HCT116 (cell line): ENCODE results near the gene APOL4. TPM values are rescaled to one million over a fixed set of nuclear protein-coding genes. Genes with fewer than 3 reads are reported as not detected.

Source experiments
- ATAC-seq: fragments of 200-7000 bp; cut with Tn5 transposase; 2 replicates; pipeline ENCODE4 v1.9.1; 2020; ENCODE audit warnings: mild to moderate bottlenecking, moderate library complexity
- BruUV-seq: library from RNA; stranded (reverse); fragments of 400-500 nt; replicated peaks from 2 replicates; lab custom pipeline; 2021; lab: Mats Ljungman, UMichigan
- CTCF ChIA-PET: fragments of 300-600 bp; sonication (Branson Sonifier 250); formaldehyde crosslinking; loops from one replicate; lab custom pipeline; 2021; ENCODE audit warnings: antibody characterized with exemption; lab: Charles Lee
- POLR2A ChIA-PET: fragments of 300-600, 350-600 bp; sonication (Branson Sonifier 250); formaldehyde crosslinking; loops from one replicate; lab custom pipeline; 2021; ENCODE audit warnings: antibody characterized with exemption; lab: Charles Lee
- RAD21 ChIA-PET, 2 experiments: fragments of 300-600 bp; sonication (Branson Sonifier 250); formaldehyde crosslinking; loops; one replicate each; lab custom pipeline; 2023; ENCODE audit warnings: low total read pairs in 2 of 2; ENCODE audit not compliant: uncharacterized antibody in 2 of 2, unreplicated experiment in 2 of 2, low non-redundant PET in 1 of 2; lab: Charles Lee
- DNase-seq: peaks from one replicate; pipeline ENCODE4 v3.0.0-alpha.2; 2010; ENCODE audit warnings: low read depth, low spot score
- H2AFZ ChIP-seq: fragments of 200-600 bp; shearing (Covaris generic), sonication (generic); 2 replicates; pipeline ENCODE4 v1.6.1; 2017; ENCODE audit warnings: low read depth, mixed run types, mixed read lengths, antibody characterized with exemption, low read length; ENCODE audit not compliant: poor library complexity, severe bottlenecking
- H3K27ac ChIP-seq: 2 replicates; pipeline ENCODE4 v1.5.1; 2012; ENCODE audit warnings: low read depth, low read length
- H3K27me3 ChIP-seq: fragments of 200-600 bp; sonication (generic); 2 replicates; pipeline ENCODE4 v1.6.1; 2016; ENCODE audit warnings: mixed run types, low read length, mixed read lengths; ENCODE audit not compliant: insufficient read depth
- H3K36me3 ChIP-seq, 2 experiments: fragments of 200-500 bp in 1 of 2; fragments of 200-600 bp in 1 of 2; sonication (Bioruptor generic) in 1 of 2; sonication (generic) in 1 of 2; 2 replicates each; pipeline versions ENCODE4 v1.5.1 to v1.6.1; 2014 to 2016; ENCODE audit warnings: low read length in 2 of 2, inconsistent platforms in 1 of 2, mixed read lengths in 1 of 2, mixed run types in 1 of 2; ENCODE audit not compliant: insufficient read depth in 2 of 2, control insufficient read depth in 1 of 2
- H3K4me1 ChIP-seq, 2 experiments: fragments of 200-600 bp in 1 of 2; sonication (generic) in 1 of 2; 2 replicates each; pipeline versions ENCODE4 v1.5.1 to v1.6.1; 2012 to 2017; ENCODE audit warnings: low read length in 2 of 2, inconsistent platforms in 1 of 2, mild to moderate bottlenecking in 1 of 2, mixed read lengths in 1 of 2, mixed run types in 1 of 2, moderate library complexity in 1 of 2; ENCODE audit not compliant: insufficient read depth in 2 of 2, control insufficient read depth in 1 of 2
- H3K4me2 ChIP-seq: fragments of 200-600 bp; sonication (generic); 2 replicates; pipeline ENCODE4 v1.6.1; 2017; ENCODE audit warnings: mixed run types, low read length, mixed read lengths
- H3K4me3 ChIP-seq, 2 experiments: fragments of 200-600 bp in 1 of 2; sonication (generic) in 1 of 2; replicated peaks in 1 of 2; 2 replicates each; pipeline ENCODE4 v1.5.1; 2011 to 2016; ENCODE audit warnings: low read length in 2 of 2, control low read depth in 1 of 2, low read depth in 1 of 2, mild to moderate bottlenecking in 1 of 2, mixed read lengths in 1 of 2, mixed run types in 1 of 2
- H3K79me2 ChIP-seq: fragments of 200-600 bp; sonication (generic); 2 replicates; pipeline ENCODE4 v1.6.1; 2017; ENCODE audit warnings: mild to moderate bottlenecking, mixed run types, low read length, moderate library complexity, mixed read lengths; ENCODE audit not compliant: insufficient read depth
- H3K9ac ChIP-seq: fragments of 200-600 bp; sonication (generic); 2 replicates; pipeline ENCODE4 v1.6.1; 2016; ENCODE audit warnings: low read length, mixed read lengths
- H3K9me2 ChIP-seq: fragments of 200-600 bp; sonication (generic), shearing (Covaris generic); 2 replicates; pipeline ENCODE4 v1.6.1; 2017; ENCODE audit warnings: mixed run types, mild to moderate bottlenecking, moderate library complexity; ENCODE audit not compliant: insufficient read depth
- H3K9me3 ChIP-seq, 2 experiments: fragments of 200-500 bp in 1 of 2; fragments of 200-600 bp in 1 of 2; sonication (Bioruptor generic) in 1 of 2; sonication (generic) in 1 of 2; 2 replicates each; pipeline ENCODE4 v1.6.1; 2014 to 2017; ENCODE audit warnings: low read length in 2 of 2, mixed read lengths in 2 of 2, inconsistent platforms in 1 of 2, low read depth in 1 of 2, mild to moderate bottlenecking in 1 of 2, mixed run types in 1 of 2, moderate library complexity in 1 of 2; ENCODE audit not compliant: control insufficient read depth in 1 of 2, insufficient read depth in 1 of 2
- H4K20me1 ChIP-seq: fragments of 200-600 bp; sonication (generic), shearing (Covaris generic); 2 replicates; pipeline ENCODE4 v1.6.1; 2017; ENCODE audit warnings: mixed run types, mild to moderate bottlenecking, moderate library complexity; ENCODE audit not compliant: insufficient read depth
- CBX3 ChIP-seq: IDR thresholded peaks from 2 replicates; pipeline ENCODE4 v1.6.1; 2012; ENCODE audit warnings: low read depth
- CEBPB ChIP-seq: IDR thresholded peaks from 2 replicates; pipeline ENCODE4 v1.6.1; 2012; ENCODE audit warnings: low read depth
- CTCF ChIP-seq, 3 experiments: fragments of 200-600 bp in 1 of 3; sonication (generic) in 1 of 3; IDR thresholded peaks in 2 of 3; conservative IDR thresholded peaks in 1 of 3; 2 replicates each; pipeline ENCODE4 v1.5.1; 2012 to 2017; ENCODE audit warnings: low read depth in 2 of 3, low read length in 2 of 3, antibody characterized with exemption in 1 of 3, borderline replicate concordance in 1 of 3, control low read depth in 1 of 3, mild to moderate bottlenecking in 1 of 3, mixed read lengths in 1 of 3, mixed run types in 1 of 3, moderate library complexity in 1 of 3; ENCODE audit not compliant: insufficient read depth in 1 of 3
- FOSL1 ChIP-seq: IDR thresholded peaks from 2 replicates; pipeline ENCODE4 v1.6.1; 2012; ENCODE audit warnings: low read depth
- JUND ChIP-seq: IDR thresholded peaks from 2 replicates; pipeline ENCODE4 v1.6.1; 2012
- POLR2AphosphoS5 ChIP-seq: IDR thresholded peaks from 2 replicates; pipeline ENCODE4 v1.6.1; 2011; ENCODE audit warnings: mild to moderate bottlenecking, low read depth, low read length, moderate library complexity
- RAD21 ChIP-seq: IDR thresholded peaks from 2 replicates; pipeline ENCODE4 v1.6.1; 2012; ENCODE audit warnings: low read depth, mild to moderate bottlenecking
- SP1 ChIP-seq: IDR thresholded peaks from 2 replicates; pipeline ENCODE4 v1.6.1; 2012; ENCODE audit warnings: low read depth
- YY1 ChIP-seq: IDR thresholded peaks from 2 replicates; pipeline ENCODE4 v1.6.1; 2011; ENCODE audit warnings: low read length, low read depth, moderate library complexity, mild to moderate bottlenecking; ENCODE audit not compliant: insufficient replicate concordance; ENCODE audit errors: extremely low read depth
- ZNF274 ChIP-seq: fragments of 200-500 bp; sonication (Bioruptor generic); IDR thresholded peaks from 2 replicates; pipeline ENCODE4 v1.6.1; 2014; ENCODE audit warnings: mild to moderate bottlenecking, low read depth, low read length, inconsistent platforms
- intact Hi-C: fragments of 100-400 bp; cut with micrococcal nuclease; formaldehyde crosslinking; loops from 2 replicates; pipeline ENCODE4 v1.10.0; 2022
- total RNA-seq: library from RNA; stranded (reverse); gene quantifications from one replicate; pipeline ENCODE4 v1.2.1, GENCODE V29; 2021; ENCODE audit not compliant: unreplicated experiment
- TF ChIP-seq, protein P1 (sequence below): IDR thresholded peaks from 2 replicates; pipeline ENCODE4 v1.6.1; 2012

Gene APOL4
- total RNA-seq, 1 experiment from 2014 or later, result not detected

GRCh38 chr22:36147196-36147791, 54.3 kb downstream of the APOL4 start:
- intact Hi-C loops, result loop anchor here (5.0 to 10.0 kb wide), 2 partner anchors 78 to 130 kb away; no protein-coding TSS in a partner anchor
- ATAC-seq, result no peak

GRCh38 chr22:36145881-36146280, 55.7 kb downstream of the APOL4 start:
- POLR2A ChIA-PET, result no interaction called here
- H3K36me3 ChIP-seq, result no peaks in the 10 kb centered on the region
- RAD21 ChIA-PET, result no interaction called here
- H3K4me1 ChIP-seq, result no peaks in the 10 kb centered on the region
- no peak overlapping the region for H3K4me2 ChIP-seq
- ATAC-seq (no peak), DNase-seq (no peak)
- no TSS peak for BruUV-seq
- H2AFZ ChIP-seq, result no peak overlapping the region
- intact Hi-C loops, result loop anchor here (1.0 to 10.0 kb wide), 3 partner anchors 34 to 131 kb away; no protein-coding TSS in a partner anchor
- H3K9ac ChIP-seq, result no peak overlapping the region
- no peaks in the 10 kb centered on the region for H3K9me3 ChIP-seq
- no peak overlapping the region for H3K27ac ChIP-seq
- H3K9me2 ChIP-seq, result no peaks in the 10 kb centered on the region
- peaks cover 14% of the 10 kb centered on the region; the same call in 1 of the 2 replicates for H3K27me3 ChIP-seq
- H3K4me3 ChIP-seq, result no peak overlapping the region
- no peaks in the 10 kb centered on the region for H4K20me1 ChIP-seq
- no peaks in the 10 kb centered on the region for H3K79me2 ChIP-seq
- CTCF ChIA-PET, result interaction anchor here (2.1 kb wide), 1 partner anchor 32 kb away, joined by 8 read pairs; no protein-coding TSS in a partner anchor
- TF ChIP-seq FOSL1 (no peak), POLR2AphosphoS5 (no peak), ZNF274 (no peak), JUND (no peak), CEBPB (no peak), CBX3 (no peak), YY1 (no peak), RAD21 (no peak), SP1 (no peak), CTCF (IDR thresholded peaks at IDR 0.05 in 2 of 3, conservative IDR thresholded peaks at IDR 0.05 in 1 of 3; ENCODE audit: borderline replicate concordance in 1 of 3, insufficient read depth in 1 of 3, low read depth in 2 of 3, low read length in 2 of 3) (no peak)
- TF ChIP-seq, protein P1, sequence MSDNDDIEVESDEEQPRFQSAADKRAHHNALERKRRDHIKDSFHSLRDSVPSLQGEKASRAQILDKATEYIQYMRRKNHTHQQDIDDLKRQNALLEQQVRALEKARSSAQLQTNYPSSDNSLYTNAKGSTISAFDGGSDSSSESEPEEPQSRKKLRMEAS, result no peak

More at GRCh38 chr22:36147196-36147791, 54.3 kb downstream of the APOL4 start:
- Histone ChIP-seq H3K27me3 (0 out of 2 replicates have a peak, but pooled peaks cover 4% of the 10 kb centered on the region), H3K9me2 (no peaks in the 10 kb centered on the region), H3K9me3 (no peaks in the 10 kb centered on the region), H3K4me3 (no peak overlapping the region), H4K20me1 (no peaks in the 10 kb centered on the region), H3K4me2 (no peak overlapping the region), H3K4me1 (no peaks in the 10 kb centered on the region), H3K9ac (no peak overlapping the region), H2AFZ (no peak overlapping the region), H3K36me3 (no peaks in the 10 kb centered on the region), H3K79me2 (no peaks in the 10 kb centered on the region), H3K27ac (no peak overlapping the region)
- POLR2A ChIA-PET, result no interaction called here
- DNase-seq, result no peak
- TF ChIP-seq CTCF (IDR thresholded peaks at IDR 0.05 in 2 of 3, conservative IDR thresholded peaks at IDR 0.05 in 1 of 3; ENCODE audit: borderline replicate concordance in 1 of 3, insufficient read depth in 1 of 3, low read depth in 2 of 3, low read length in 2 of 3) (no peak), CEBPB (no peak)
- RAD21 ChIA-PET, result no interaction called here
- CTCF ChIA-PET, result no interaction called here
- BruUV-seq, result no TSS peak
